Measurements from ENCODE around the gene APOC4.

Gene APOC4

DNA sequence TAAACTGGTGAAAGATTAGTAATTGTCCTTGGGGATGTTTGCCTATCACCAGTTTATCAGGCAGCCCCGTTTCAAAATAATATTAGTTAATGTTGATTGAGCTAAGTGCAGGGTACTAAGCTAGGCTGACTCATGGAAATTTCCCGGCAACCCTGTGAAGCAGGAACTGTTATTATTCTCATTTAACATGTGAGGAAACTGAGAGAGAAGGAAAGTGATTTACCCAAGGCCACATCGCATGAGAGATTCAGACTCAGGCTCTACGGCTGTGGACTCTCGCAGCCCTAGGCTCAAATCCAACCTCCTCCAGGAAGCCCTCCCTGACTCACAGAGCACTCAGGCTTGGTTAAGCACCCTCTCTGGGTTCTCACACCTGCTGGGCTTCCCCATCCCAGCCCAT is 32.8 kb downstream of the APOC4 start:
- peaks cover 51% of the 10 kb centered on the region for H3K36me3 ChIP-seq (ENCODE audit: control insufficient read depth, insufficient read depth, low read length)

DNA sequence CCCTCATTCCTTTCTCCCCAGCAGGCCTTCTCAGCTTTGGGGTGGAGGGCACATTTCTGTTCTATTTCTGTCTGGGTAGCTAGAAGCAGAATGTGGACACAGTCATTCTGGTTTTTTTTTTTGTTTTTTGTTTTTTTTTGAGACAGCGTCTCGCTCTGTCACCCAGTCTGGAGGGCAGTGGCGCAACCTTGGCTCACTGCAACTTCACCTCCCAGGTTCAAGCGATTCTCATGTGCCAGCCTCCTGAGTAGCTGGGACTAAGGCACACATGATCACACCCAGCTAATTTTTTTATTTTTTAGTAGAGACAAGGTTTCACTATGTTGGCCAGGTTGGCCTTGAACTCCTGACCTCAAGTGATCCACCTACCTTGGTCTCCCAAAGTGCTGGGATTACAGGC is 33.4 kb downstream of the APOC4 start:
- 92 to 94% methylated on average over 4 of the region's 4 CpGs for WGBS, 2 experiments
- Histone ChIP-seq H3K36me3 (ENCODE audit: control insufficient read depth, insufficient read depth, low read length) (peaks cover 51% of the 10 kb centered on the region), H3K27ac (ENCODE audit: insufficient read depth, low read depth, low read length, poor library complexity, severe bottlenecking) (no peak overlapping the region), H3K27me3 (ENCODE audit: control insufficient read depth, insufficient read depth, low read length, poor library complexity, severe bottlenecking) (no peaks in the 10 kb centered on the region), H3K4me1 (ENCODE audit: control insufficient read depth, insufficient read depth, low read length) (no peaks in the 10 kb centered on the region), H3K4me3 (ENCODE audit: insufficient read depth, low read depth, low read length) (no peak overlapping the region), H3K9me3 (ENCODE audit: control insufficient read depth, low read length) (no peaks in the 10 kb centered on the region)

More for the DNA sequence above, 32.8 kb downstream of the APOC4 start:
- no peaks in the 10 kb centered on the region for H3K9me3 ChIP-seq (ENCODE audit: control insufficient read depth, low read length)
- WGBS, 2 experiments = 93 to 96% methylated on average over 5 of the region's 5 CpGs
- H3K27ac ChIP-seq (ENCODE audit: insufficient read depth, low read depth, low read length, poor library complexity, severe bottlenecking) = no peak overlapping the region
- no peak overlapping the region for H3K4me3 ChIP-seq (ENCODE audit: insufficient read depth, low read depth, low read length)
- H3K27me3 ChIP-seq (ENCODE audit: control insufficient read depth, insufficient read depth, low read length, poor library complexity, severe bottlenecking) = no peaks in the 10 kb centered on the region
- no peaks in the 10 kb centered on the region for H3K4me1 ChIP-seq (ENCODE audit: control insufficient read depth, insufficient read depth, low read length)

DNA sequence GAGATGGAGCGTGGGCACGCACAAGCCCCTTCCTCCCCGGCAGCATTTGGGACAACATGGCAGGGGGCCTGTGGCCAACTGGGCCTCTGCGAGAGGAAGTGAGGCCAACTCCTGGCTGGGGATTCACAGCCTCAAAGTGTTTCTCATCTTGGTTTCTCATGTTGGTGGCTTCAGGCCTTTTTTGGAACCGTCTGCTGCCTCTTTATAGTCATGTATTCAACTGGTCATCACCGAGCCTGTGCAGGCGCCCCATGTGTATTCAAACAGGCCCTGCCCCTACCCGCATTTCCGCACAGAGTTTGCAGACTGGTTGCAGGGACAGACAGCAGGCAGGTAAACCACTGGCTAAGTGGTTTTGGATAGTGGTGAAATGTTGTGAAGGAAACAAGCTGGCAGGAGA is 42.0 kb downstream of the APOC4 start:
- WGBS, 2 experiments = 94 to 95% methylated on average over 9 of the region's 9 CpGs
- H3K9me3 ChIP-seq (ENCODE audit: control insufficient read depth, low read length) = no peaks in the 10 kb centered on the region

DNA sequence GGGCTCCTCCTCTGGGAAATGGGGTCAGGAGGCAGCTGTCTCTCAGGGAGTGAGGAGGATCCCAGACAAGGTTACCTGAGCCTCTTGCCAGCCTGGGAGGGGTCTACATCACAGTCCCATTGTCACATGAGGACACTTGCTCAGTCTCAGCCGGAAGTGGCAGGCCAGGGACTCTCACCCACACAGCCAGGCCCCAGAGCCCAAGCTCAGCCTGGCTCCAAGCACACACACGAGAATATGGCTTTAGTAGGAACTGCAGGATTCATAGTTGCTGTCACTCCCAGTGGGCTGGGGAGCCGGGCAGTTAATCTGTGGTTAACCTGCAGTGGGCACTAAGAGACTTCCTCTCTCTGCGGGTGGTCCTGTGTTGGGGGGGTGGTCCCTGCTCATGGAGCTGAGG is 43.4 kb downstream of the APOC4 start:
- 94% methylated on average over 4 of the region's 4 CpGs for WGBS, 2 experiments

More for the DNA sequence above, 42.0 kb downstream of the APOC4 start:
- peaks cover 13% of the 10 kb centered on the region for H3K36me3 ChIP-seq (ENCODE audit: control insufficient read depth, insufficient read depth, low read length)
- no peak overlapping the region for H3K4me3 ChIP-seq (ENCODE audit: insufficient read depth, low read depth, low read length)
- H3K27ac ChIP-seq (ENCODE audit: insufficient read depth, low read depth, low read length, poor library complexity, severe bottlenecking) = no peak overlapping the region
- H3K27me3 ChIP-seq (ENCODE audit: control insufficient read depth, insufficient read depth, low read length, poor library complexity, severe bottlenecking) = no peaks in the 10 kb centered on the region
- H3K4me1 ChIP-seq (ENCODE audit: control insufficient read depth, insufficient read depth, low read length) = no peaks in the 10 kb centered on the region

DNA sequence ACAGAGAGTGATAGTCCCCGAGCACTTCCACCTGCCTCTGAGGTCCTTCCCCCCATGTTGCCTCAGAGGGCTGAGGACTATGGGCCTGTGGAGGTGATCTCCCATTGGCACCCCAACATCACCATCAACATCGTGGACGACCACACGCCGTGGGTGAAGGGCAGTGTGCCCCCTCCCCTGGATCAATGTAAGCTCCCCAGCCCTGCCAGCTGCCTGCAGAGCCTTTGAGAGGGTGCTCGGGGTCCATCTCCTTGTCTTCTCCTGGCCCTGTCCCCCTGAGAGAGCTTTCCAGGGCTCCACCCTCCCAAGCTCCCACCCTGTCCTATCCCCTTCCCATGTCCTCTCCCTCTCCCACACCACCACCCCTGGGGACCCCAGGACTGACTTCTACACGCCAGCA is 44.4 kb downstream of the APOC4 start:
- Histone ChIP-seq H3K9me3 (ENCODE audit: control insufficient read depth, low read length) (no peaks in the 10 kb centered on the region), H3K4me3 (ENCODE audit: insufficient read depth, low read depth, low read length) (no peak overlapping the region), H3K27ac (ENCODE audit: insufficient read depth, low read depth, low read length, poor library complexity, severe bottlenecking) (no peak overlapping the region), H3K36me3 (ENCODE audit: control insufficient read depth, insufficient read depth, low read length) (peaks cover 13% of the 10 kb centered on the region), H3K4me1 (ENCODE audit: control insufficient read depth, insufficient read depth, low read length) (no peaks in the 10 kb centered on the region), H3K27me3 (ENCODE audit: control insufficient read depth, insufficient read depth, low read length, poor library complexity, severe bottlenecking) (no peaks in the 10 kb centered on the region)
- 96% methylated on average over 7 of the region's 7 CpGs for WGBS, 2 experiments

More for the DNA sequence above, 43.4 kb downstream of the APOC4 start:
- peaks cover 13% of the 10 kb centered on the region for H3K36me3 ChIP-seq (ENCODE audit: control insufficient read depth, insufficient read depth, low read length)
- H3K9me3 ChIP-seq (ENCODE audit: control insufficient read depth, low read length) = no peaks in the 10 kb centered on the region
- H3K4me3 ChIP-seq (ENCODE audit: insufficient read depth, low read depth, low read length) = no peak overlapping the region
- H3K27ac ChIP-seq (ENCODE audit: insufficient read depth, low read depth, low read length, poor library complexity, severe bottlenecking) = no peak overlapping the region
- no peaks in the 10 kb centered on the region for H3K4me1 ChIP-seq (ENCODE audit: control insufficient read depth, insufficient read depth, low read length)
- no peaks in the 10 kb centered on the region for H3K27me3 ChIP-seq (ENCODE audit: control insufficient read depth, insufficient read depth, low read length, poor library complexity, severe bottlenecking)

DNA sequence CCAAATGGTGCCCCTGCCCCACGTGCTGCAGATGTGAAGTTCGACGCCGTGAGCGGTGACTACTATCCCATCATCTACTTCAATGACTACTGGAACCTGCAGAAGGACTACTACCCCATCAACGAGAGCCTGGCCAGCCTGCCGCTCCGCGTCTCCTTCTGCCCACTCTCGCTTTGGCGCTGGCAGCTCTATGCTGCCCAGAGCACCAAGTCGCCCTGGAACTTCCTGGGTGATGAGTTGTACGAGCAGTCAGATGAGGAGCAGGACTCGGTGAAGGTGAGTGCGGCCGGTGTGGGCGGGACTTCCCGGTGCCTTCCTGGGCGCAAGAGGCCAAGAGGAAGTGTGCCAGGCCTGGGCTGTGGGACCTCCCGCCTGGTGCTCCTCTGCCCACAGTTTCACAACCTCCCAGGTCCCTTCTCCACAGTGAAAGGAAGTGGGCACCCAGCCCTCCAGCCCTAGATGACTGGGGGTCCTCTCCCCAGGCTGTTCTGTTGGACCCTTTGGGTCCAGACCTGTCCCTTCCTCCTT is 45.2 kb downstream of the APOC4 start:
- Histone ChIP-seq H3K27ac (ENCODE audit: insufficient read depth, low read depth, low read length, poor library complexity, severe bottlenecking) (no peak overlapping the region), H3K4me3 (ENCODE audit: insufficient read depth, low read depth, low read length) (no peak overlapping the region), H3K36me3 (ENCODE audit: control insufficient read depth, insufficient read depth, low read length) (peaks cover 15% of the 10 kb centered on the region), H3K4me1 (ENCODE audit: control insufficient read depth, insufficient read depth, low read length) (no peaks in the 10 kb centered on the region), H3K9me3 (ENCODE audit: control insufficient read depth, low read length) (no peaks in the 10 kb centered on the region), H3K27me3 (ENCODE audit: control insufficient read depth, insufficient read depth, low read length, poor library complexity, severe bottlenecking) (no peaks in the 10 kb centered on the region)
- WGBS, 2 experiments = 94 to 95% methylated on average over 20 of the region's 20 CpGs

DNA sequence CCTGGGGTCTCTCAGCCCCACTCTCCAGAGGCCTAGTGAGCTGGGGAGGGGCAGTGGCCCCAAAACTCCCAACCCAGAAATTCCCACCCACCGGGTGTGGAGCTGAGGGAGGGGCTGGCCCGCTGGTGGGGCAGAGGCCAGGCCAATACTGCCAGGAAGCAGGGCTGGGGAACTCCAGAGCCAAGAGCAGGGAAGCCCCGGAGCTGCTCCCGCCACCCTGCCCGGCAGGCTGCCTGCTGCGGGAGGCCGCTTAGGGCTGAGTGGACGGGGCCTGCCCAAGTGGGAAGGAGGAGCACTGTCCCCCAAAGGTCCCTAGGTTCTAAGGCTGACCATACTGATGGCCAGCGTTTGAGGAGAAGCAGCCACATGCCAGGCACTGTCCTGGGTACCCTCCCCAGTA is 46.2 kb downstream of the APOC4 start:
- Histone ChIP-seq H3K4me3 (ENCODE audit: insufficient read depth, low read depth, low read length) (no peak overlapping the region), H3K27me3 (ENCODE audit: control insufficient read depth, insufficient read depth, low read length, poor library complexity, severe bottlenecking) (no peaks in the 10 kb centered on the region), H3K4me1 (ENCODE audit: control insufficient read depth, insufficient read depth, low read length) (no peaks in the 10 kb centered on the region), H3K9me3 (ENCODE audit: control insufficient read depth, low read length) (no peaks in the 10 kb centered on the region), H3K36me3 (ENCODE audit: control insufficient read depth, insufficient read depth, low read length) (peaks cover 19% of the 10 kb centered on the region), H3K27ac (ENCODE audit: insufficient read depth, low read depth, low read length, poor library complexity, severe bottlenecking) (no peak overlapping the region)
- WGBS, 2 experiments = 95 to 96% methylated on average over 9 of the region's 9 CpGs

DNA sequence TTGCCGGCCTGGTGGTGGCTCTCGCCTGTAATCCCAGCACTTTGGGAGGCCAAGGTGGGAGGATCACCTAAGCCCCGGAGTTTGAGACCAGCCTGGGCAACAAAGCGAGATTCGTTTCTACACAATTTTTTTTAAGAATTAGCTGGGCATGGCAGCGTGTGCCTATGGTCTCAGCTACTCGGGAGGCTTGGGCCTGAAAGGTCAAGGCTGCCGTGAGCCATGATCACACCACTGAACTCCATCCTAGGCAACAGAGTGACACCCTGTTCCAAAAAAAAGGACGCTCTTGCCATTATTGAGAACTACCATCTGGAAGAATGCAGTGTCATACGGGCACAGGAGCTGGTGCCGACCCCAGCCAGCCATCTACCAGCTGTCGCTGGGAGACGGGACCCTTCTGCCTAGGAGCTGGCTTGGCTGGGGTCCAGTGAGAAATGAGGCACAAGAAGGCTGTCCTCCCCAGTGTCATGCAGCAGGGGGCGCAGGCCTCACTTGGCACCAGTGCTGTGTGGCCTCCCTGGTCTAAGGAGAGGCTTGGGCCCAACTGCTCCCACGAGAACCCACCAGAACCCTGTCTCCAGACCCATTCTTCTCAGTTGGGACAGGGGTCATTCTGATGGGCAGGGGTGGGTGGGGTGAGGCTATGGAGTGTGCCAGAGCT is 47.0 kb downstream of the APOC4 start:
- Histone ChIP-seq H3K9me3 (ENCODE audit: control insufficient read depth, low read length) (no peaks in the 10 kb centered on the region), H3K27ac (ENCODE audit: insufficient read depth, low read depth, low read length, poor library complexity, severe bottlenecking) (no peak overlapping the region), H3K36me3 (ENCODE audit: control insufficient read depth, insufficient read depth, low read length) (peaks cover 19% of the 10 kb centered on the region), H3K27me3 (ENCODE audit: control insufficient read depth, insufficient read depth, low read length, poor library complexity, severe bottlenecking) (no peaks in the 10 kb centered on the region), H3K4me1 (ENCODE audit: control insufficient read depth, insufficient read depth, low read length) (no peaks in the 10 kb centered on the region), H3K4me3 (ENCODE audit: insufficient read depth, low read depth, low read length) (no peak overlapping the region)
- 89 to 90% methylated on average over 15 of the region's 15 CpGs for WGBS, 2 experiments

DNA sequence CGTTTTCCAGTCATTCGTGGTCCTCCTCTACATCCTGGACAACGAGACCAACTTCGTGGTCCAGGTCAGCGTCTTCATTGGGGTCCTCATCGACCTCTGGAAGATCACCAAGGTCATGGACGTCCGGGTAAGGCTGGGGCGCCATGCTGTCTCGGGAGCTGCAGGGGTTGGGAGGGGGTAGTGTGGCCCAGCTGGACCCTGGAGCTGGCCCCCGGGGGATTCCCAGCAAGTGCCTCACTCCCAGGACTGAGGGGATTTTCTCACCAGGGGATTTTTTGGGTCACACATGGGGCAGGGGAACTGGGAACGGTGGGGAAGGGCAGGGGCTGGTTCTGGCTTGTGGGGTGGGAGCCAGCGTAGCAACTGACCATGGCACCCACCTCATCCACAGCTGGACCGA is 48.4 kb downstream of the APOC4 start:
- Histone ChIP-seq H3K4me3 (ENCODE audit: insufficient read depth, low read depth, low read length) (no peak overlapping the region), H3K27me3 (ENCODE audit: control insufficient read depth, insufficient read depth, low read length, poor library complexity, severe bottlenecking) (no peaks in the 10 kb centered on the region), H3K4me1 (ENCODE audit: control insufficient read depth, insufficient read depth, low read length) (no peaks in the 10 kb centered on the region), H3K9me3 (ENCODE audit: control insufficient read depth, low read length) (no peaks in the 10 kb centered on the region), H3K27ac (ENCODE audit: insufficient read depth, low read depth, low read length, poor library complexity, severe bottlenecking) (no peak overlapping the region), H3K36me3 (ENCODE audit: control insufficient read depth, insufficient read depth, low read length) (peaks cover 19% of the 10 kb centered on the region)
- WGBS, 2 experiments = 94 to 96% methylated on average over 14 of the region's 14 CpGs

DNA sequence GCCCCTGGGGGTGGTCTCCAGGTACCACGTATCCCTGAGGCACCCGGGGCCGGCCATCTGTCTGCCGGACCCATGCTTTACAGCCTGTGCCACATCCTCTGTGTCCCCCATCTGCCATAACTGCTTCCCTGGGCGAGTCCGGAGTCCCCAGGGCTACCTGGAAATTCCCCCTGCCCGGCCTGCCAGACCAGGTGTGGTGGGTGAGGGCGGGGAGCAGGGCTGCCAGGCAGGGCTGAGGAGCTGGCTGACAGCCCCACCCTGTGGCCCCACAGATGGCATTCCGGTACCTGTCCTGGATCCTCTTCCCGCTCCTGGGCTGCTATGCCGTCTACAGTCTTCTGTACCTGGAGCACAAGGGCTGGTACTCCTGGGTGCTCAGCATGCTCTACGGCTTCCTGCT is 48.9 kb downstream of the APOC4 start:
- WGBS, 2 experiments = 96 to 97% methylated on average over 12 of the region's 12 CpGs
- Histone ChIP-seq H3K9me3 (ENCODE audit: control insufficient read depth, low read length) (no peaks in the 10 kb centered on the region), H3K27ac (ENCODE audit: insufficient read depth, low read depth, low read length, poor library complexity, severe bottlenecking) (no peak overlapping the region), H3K4me1 (ENCODE audit: control insufficient read depth, insufficient read depth, low read length) (no peaks in the 10 kb centered on the region), H3K27me3 (ENCODE audit: control insufficient read depth, insufficient read depth, low read length, poor library complexity, severe bottlenecking) (no peaks in the 10 kb centered on the region), H3K4me3 (ENCODE audit: insufficient read depth, low read depth, low read length) (no peak overlapping the region), H3K36me3 (ENCODE audit: control insufficient read depth, insufficient read depth, low read length) (peaks cover 19% of the 10 kb centered on the region)

Data from ectodermal cell (in vitro differentiated cells).